ENCODE measurements around the gene COL1A1.

DNA sequence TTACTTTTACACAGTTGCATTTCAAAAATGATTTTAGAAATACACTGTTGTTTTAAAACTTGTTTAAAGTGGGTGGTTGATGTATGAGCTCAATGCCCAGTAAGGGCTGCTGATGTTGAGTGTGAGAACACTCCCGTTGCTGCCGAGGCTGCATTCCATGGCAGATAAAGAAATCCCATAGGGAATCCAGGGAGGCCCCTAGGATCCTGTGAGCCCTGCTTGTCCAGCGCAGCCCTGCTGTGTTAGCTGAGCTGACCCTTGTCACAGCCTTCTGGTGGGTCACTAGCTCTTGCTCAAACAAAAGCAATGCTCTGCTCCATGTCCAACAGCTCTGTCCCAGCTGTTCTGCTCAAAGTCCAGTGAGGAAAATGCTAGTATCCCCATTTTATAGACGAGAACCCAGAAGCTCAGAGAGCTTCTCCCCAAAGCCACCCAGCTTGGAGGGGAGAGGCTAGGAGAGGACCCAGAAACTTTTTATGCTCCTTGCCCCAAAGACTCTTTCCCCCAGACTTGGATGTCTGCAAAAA lies 18.6 kb upstream of the COL1A1 start:
- TF ChIP-seq ISL1 (CRISPR knock-in tag; IDR thresholded peaks at IDR 0.05): no peak
- TF ChIP-seq ZFP30 (CRISPR knock-in tag; IDR thresholded peaks at IDR 0.05): no peak
- no peak for TF ChIP-seq TCF4 (CRISPR knock-in tag; IDR thresholded peaks at IDR 0.05; ENCODE audit: borderline replicate concordance)
- TF ChIP-seq ZC3H10 (CRISPR knock-in tag; IDR thresholded peaks at IDR 0.05): no peak
- TF ChIP-seq, protein P1, sequence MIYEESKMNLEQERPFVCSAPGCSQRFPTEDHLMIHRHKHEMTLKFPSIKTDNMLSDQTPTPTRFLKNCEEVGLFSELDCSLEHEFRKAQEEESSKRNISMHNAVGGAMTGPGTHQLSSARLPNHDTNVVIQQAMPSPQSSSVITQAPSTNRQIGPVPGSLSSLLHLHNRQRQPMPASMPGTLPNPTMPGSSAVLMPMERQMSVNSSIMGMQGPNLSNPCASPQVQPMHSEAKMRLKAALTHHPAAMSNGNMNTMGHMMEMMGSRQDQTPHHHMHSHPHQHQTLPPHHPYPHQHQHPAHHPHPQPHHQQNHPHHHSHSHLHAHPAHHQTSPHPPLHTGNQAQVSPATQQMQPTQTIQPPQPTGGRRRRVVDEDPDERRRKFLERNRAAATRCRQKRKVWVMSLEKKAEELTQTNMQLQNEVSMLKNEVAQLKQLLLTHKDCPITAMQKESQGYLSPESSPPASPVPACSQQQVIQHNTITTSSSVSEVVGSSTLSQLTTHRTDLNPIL (CRISPR knock-in tag; IDR thresholded peaks at IDR 0.05; ENCODE audit: low read depth): no peak
- TF ChIP-seq ARNTL (CRISPR knock-in tag; IDR thresholded peaks at IDR 0.05; ENCODE audit: borderline replicate concordance, low read depth): no peak
- TF ChIP-seq RARB (CRISPR knock-in tag; IDR thresholded peaks at IDR 0.05): no peak
- TF ChIP-seq, protein P2, sequence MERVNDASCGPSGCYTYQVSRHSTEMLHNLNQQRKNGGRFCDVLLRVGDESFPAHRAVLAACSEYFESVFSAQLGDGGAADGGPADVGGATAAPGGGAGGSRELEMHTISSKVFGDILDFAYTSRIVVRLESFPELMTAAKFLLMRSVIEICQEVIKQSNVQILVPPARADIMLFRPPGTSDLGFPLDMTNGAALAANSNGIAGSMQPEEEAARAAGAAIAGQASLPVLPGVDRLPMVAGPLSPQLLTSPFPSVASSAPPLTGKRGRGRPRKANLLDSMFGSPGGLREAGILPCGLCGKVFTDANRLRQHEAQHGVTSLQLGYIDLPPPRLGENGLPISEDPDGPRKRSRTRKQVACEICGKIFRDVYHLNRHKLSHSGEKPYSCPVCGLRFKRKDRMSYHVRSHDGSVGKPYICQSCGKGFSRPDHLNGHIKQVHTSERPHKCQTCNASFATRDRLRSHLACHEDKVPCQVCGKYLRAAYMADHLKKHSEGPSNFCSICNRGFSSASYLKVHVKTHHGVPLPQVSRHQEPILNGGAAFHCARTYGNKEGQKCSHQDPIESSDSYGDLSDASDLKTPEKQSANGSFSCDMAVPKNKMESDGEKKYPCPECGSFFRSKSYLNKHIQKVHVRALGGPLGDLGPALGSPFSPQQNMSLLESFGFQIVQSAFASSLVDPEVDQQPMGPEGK (CRISPR knock-in tag; IDR thresholded peaks at IDR 0.05; ENCODE audit: borderline replicate concordance): no peak
- TF ChIP-seq, protein P3, sequence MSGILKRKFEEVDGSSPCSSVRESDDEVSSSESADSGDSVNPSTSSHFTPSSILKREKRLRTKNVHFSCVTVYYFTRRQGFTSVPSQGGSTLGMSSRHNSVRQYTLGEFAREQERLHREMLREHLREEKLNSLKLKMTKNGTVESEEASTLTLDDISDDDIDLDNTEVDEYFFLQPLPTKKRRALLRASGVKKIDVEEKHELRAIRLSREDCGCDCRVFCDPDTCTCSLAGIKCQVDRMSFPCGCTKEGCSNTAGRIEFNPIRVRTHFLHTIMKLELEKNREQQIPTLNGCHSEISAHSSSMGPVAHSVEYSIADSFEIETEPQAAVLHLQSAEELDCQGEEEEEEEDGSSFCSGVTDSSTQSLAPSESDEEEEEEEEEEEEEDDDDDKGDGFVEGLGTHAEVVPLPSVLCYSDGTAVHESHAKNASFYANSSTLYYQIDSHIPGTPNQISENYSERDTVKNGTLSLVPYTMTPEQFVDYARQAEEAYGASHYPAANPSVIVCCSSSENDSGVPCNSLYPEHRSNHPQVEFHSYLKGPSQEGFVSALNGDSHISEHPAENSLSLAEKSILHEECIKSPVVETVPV (CRISPR knock-in tag; IDR thresholded peaks at IDR 0.05): no peak
- no peak for TF ChIP-seq PPARA (CRISPR knock-in tag; IDR thresholded peaks at IDR 0.05; ENCODE audit: borderline replicate concordance)
- TF ChIP-seq ESRRG (CRISPR knock-in tag; IDR thresholded peaks at IDR 0.05): no peak
- TF ChIP-seq ZNF565 (CRISPR knock-in tag; conservative IDR thresholded peaks at IDR 0.05; ENCODE audit: low read depth): no peak
- TF ChIP-seq CSDC2 (CRISPR knock-in tag; IDR thresholded peaks at IDR 0.05): no peak
- TF ChIP-seq TOX (CRISPR knock-in tag; IDR thresholded peaks at IDR 0.05; ENCODE audit: borderline replicate concordance): no peak

Data from SK-N-SH treated with all-trans-retinoic acid at 6 μM for 48 hours (cell line).